ENCODE results near the gene SERINC5.

DNA sequence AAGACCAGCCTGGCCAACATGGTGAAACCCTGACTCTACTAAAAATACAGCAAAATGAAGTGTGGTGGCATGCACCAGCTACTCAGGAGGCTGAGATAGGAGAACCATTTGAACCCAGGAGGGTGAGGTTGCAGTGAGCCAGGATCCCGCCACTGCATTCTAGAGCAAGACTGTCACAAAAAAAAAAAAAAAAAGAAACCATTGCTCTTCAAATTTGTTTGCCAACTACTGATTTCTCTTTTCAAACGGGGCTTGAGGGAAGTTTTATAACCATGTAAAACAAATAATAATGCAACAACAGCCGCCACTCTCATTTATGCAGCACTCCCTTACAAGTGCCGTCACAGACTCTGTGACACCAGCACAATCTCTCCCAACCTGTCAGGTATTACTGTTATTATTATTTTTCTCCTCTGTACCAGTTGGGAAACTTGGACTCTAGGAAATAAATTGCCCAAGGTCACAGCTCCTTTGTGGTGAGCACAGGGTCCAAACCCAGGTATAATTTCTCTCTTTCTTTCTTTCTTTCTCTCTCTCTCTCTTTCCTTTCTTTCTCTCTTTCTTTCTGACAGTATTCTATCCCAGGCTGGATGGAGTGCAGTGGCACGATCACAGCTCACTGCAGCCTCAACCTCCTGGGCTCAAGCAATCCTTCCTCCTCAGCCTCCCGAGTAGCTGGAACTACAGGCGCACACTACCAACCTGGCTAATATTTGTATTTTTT lies 25.4 kb downstream of the SERINC5 start:
- TF ChIP-seq POLR2AphosphoS5 (IDR thresholded peaks at IDR 0.05; ENCODE audit: borderline replicate concordance, low read depth, low read length) = no peak
- TF ChIP-seq FOXP2 (optimal IDR thresholded peaks at IDR 0.05; ENCODE audit: control extremely low read depth, extremely low read length, insufficient read depth) = no peak
